HepG2 (cell line): ENCODE results near the gene CHST13.

Experiments used
- ATF3 ChIP-seq: sonication (generic); formaldehyde crosslinking; IDR thresholded peaks from 2 replicates; pipeline ENCODE4 v1.4.0; 2020; ENCODE audit warnings: missing genetic modification reagents
- CCAR2 ChIP-seq: fragments of 200-400 bp; formaldehyde crosslinking; optimal IDR thresholded peaks from 2 replicates; pipeline ENCODE3; 2018; ENCODE audit warnings: low read depth, mild to moderate bottlenecking, low read length, moderate library complexity
- FOXM1 ChIP-seq: sonication (generic); formaldehyde crosslinking; IDR thresholded peaks from 2 replicates; pipeline ENCODE4 v1.5.0; 2020; ENCODE audit warnings: missing genetic modification reagents
- RFX3 ChIP-seq: IDR thresholded peaks from 2 replicates; pipeline ENCODE4 v1.6.1; 2016; ENCODE audit warnings: missing biosample characterization, missing genetic modification reagents

GRCh38 chr3:126477061-126477380, 46.9 kb upstream of the CHST13 start:
- TF ChIP-seq CCAR2 (no peak), RFX3 (CRISPR knock-in tag) (no peak), FOXM1 (no peak), ATF3 (CRISPR knock-in tag) (no peak)
